ENCODE results near the gene FAM53B.

GRCh38 chr10:124641282-124642087 is 102.7 kb downstream of the FAM53B start:
- no peak for TF ChIP-seq CTCF (IDR thresholded peaks at IDR 0.05 in 4 of 5, conservative IDR thresholded peaks at IDR 0.05 in 1 of 5)
- TF ChIP-seq POLR2A (IDR thresholded peaks at IDR 0.05): no peak

Data from gastrocnemius medialis (tissue), 4 donors.